GM19397 (cell line): ENCODE measurements around the gene FGD2.
"Not testable (repeated sequence)": the region's sequence is repeated elsewhere in the genome, so short reads cannot be mapped to it uniquely, and the experiment has no call there.

Experiments
- ATAC-seq: cut with Tn5 transposase; IDR thresholded peaks from one replicate; pipeline ENCODE4 v1.9.1; 2021; ENCODE audit warnings: mild to moderate bottlenecking, moderate library complexity; ENCODE audit not compliant: unreplicated experiment

Gene FGD2

GRCh38 chr6:37038292-37039198, 33.1 kb downstream of the FGD2 start:
- ATAC-seq = no peak

- no peak for ATAC-seq
Measured at GRCh38 chr6:37039958-37040357, 34.5 kb downstream of the FGD2 start.

GRCh38 chr6:37041521-37041920, 36.1 kb downstream of the FGD2 start:
- ATAC-seq = no peak

- ATAC-seq = no peak
Measured at GRCh38 chr6:37042150-37042549, 36.7 kb downstream of the FGD2 start.

- not testable (repeated sequence) for ATAC-seq
Measured at GRCh38 chr6:37043091-37043490, 37.6 kb downstream of the FGD2 start.

GRCh38 chr6:37047346-37047688, 41.9 kb downstream of the FGD2 start:
- no peak for ATAC-seq

- no peak for ATAC-seq
Measured at GRCh38 chr6:37047689-37048402, 42.4 kb downstream of the FGD2 start.

- ATAC-seq = no peak
Measured at GRCh38 chr6:37048403-37048850, 43.0 kb downstream of the FGD2 start.

- peak; percentile 58 for ATAC-seq
Measured at GRCh38 chr6:37048851-37049757, 43.6 kb downstream of the FGD2 start.

GRCh38 chr6:37049758-37050044, 44.2 kb downstream of the FGD2 start:
- no peak for ATAC-seq

- ATAC-seq = no peak
Measured at GRCh38 chr6:37050045-37050853, 44.8 kb downstream of the FGD2 start.

- ATAC-seq = no peak
Measured at GRCh38 chr6:37050854-37051137, 45.3 kb downstream of the FGD2 start.

GRCh38 chr6:37051138-37052026, 45.9 kb downstream of the FGD2 start:
- no peak for ATAC-seq

- no peak for ATAC-seq
Measured at GRCh38 chr6:37052027-37052628, 46.7 kb downstream of the FGD2 start.

GRCh38 chr6:37053683-37054082, 48.2 kb downstream of the FGD2 start:
- no peak for ATAC-seq

- ATAC-seq = no peak
Measured at GRCh38 chr6:37054171-37054570, 48.7 kb downstream of the FGD2 start.

GRCh38 chr6:37054580-37054979, 49.1 kb downstream of the FGD2 start:
- no peak for ATAC-seq

GRCh38 chr6:37056112-37056403, 50.6 kb downstream of the FGD2 start:
- no peak for ATAC-seq

- ATAC-seq = no peak
Measured at GRCh38 chr6:37056439-37057127, 51.1 kb downstream of the FGD2 start.
